Cardiac muscle cell (in vitro differentiated cells and primary cell): Measurements from ENCODE around the gene COL5A2. TPM values are rescaled to one million over a fixed set of nuclear protein-coding genes. Genes with fewer than 3 reads are reported as not detected.

Source experiments
- DNase-seq, 2 donors: peaks; one replicate each; pipeline versions ENCODE4 v3.0.0 to v3.0.0-alpha.2; 2010 to 2017; ENCODE audit warnings: low read depth in 1 of 2, low spot score in 1 of 2
- H3K27ac ChIP-seq: fragments of 200-600 bp; sonication (generic); 2 replicates; pipeline ENCODE4 v1.5.1; 2016
- H3K27me3 ChIP-seq: fragments of 200-600 bp; sonication (generic); 2 replicates; pipeline ENCODE4 v1.6.0; 2016; ENCODE audit warnings: control low read depth
- H3K36me3 ChIP-seq: fragments of 200-600 bp; sonication (generic); 2 replicates; pipeline ENCODE4 v1.5.1; 2016; ENCODE audit warnings: control low read depth
- H3K4me1 ChIP-seq: fragments of 200-600 bp; sonication (generic); 2 replicates; pipeline ENCODE4 v1.8.1; 2017; ENCODE audit warnings: low read depth, mild to moderate bottlenecking, mixed run types
- H3K4me3 ChIP-seq: fragments of 200-600 bp; sonication (generic); 2 replicates; pipeline ENCODE4 v1.5.1; 2016; ENCODE audit warnings: mild to moderate bottlenecking
- H3K9me3 ChIP-seq: fragments of 200-600 bp; sonication (generic); 2 replicates; pipeline ENCODE4 v1.5.1; 2017; ENCODE audit warnings: low read depth, mild to moderate bottlenecking, control low read depth
- CTCF ChIP-seq: IDR thresholded peaks from 2 replicates; pipeline ENCODE4 v1.5.1; 2012; ENCODE audit warnings: low read depth, mild to moderate bottlenecking, low read length
- polyA plus RNA-seq: library from polyadenylated mRNA; unstranded; fragments of >200 nt; fragmentation: Nextera tagmentation; extraction: Ambion mirVana; gene quantifications from 2 replicates; pipeline ENCODE4 v1.2.1, GENCODE V29; 2016
- total RNA-seq: library from RNA; depleted of rRNA; stranded (reverse); fragments of >200 nt; gene quantifications from 2 replicates; pipeline ENCODE4 v1.2.3, GENCODE V29; 2016

COL5A2 gene
- total and polyA plus RNA-seq, 2 experiments from 2014 or later: 15.0 to 59.8 TPM

GRCh38 chr2:189218236-189218635 is 38.7 kb upstream of the COL5A2 start:
- no peaks in the 10 kb centered on the region for H3K27me3 ChIP-seq
- H3K9me3 ChIP-seq: no peaks in the 10 kb centered on the region
- H3K36me3 ChIP-seq: no peaks in the 10 kb centered on the region
- H3K4me3 ChIP-seq: no peak overlapping the region
- no peak for TF ChIP-seq CTCF
- no peaks in the 10 kb centered on the region for H3K4me1 ChIP-seq
- peak in 1 of 2 donors; percentile 56 for DNase-seq
- no peak overlapping the region for H3K27ac ChIP-seq

GRCh38 chr2:189217541-189217940 is 38.0 kb upstream of the COL5A2 start:
- H3K9me3 ChIP-seq: no peaks in the 10 kb centered on the region
- TF ChIP-seq CTCF: no peak
- no peaks in the 10 kb centered on the region for H3K4me1 ChIP-seq
- no peaks in the 10 kb centered on the region for H3K36me3 ChIP-seq
- H3K4me3 ChIP-seq: no peak overlapping the region
- peak in 1 of 2 donors; percentile 95 for DNase-seq
- no peak overlapping the region for H3K27ac ChIP-seq
- no peaks in the 10 kb centered on the region for H3K27me3 ChIP-seq

- H3K9me3 ChIP-seq: no peaks in the 10 kb centered on the region
- H3K36me3 ChIP-seq: no peaks in the 10 kb centered on the region
- DNase-seq: peak in 1 of 2 donors; percentile 11
- H3K27me3 ChIP-seq: no peaks in the 10 kb centered on the region
- no peak overlapping the region for H3K27ac ChIP-seq
- no peak for TF ChIP-seq CTCF
- H3K4me1 ChIP-seq: peaks cover 2% of the 10 kb centered on the region
- H3K4me3 ChIP-seq: no peak overlapping the region
These were observed 37.5 kb upstream of the COL5A2 start for GRCh38 chr2:189217051-189217450.

- no peak for DNase-seq
- peaks cover 11% of the 10 kb centered on the region for H3K4me1 ChIP-seq
- no peaks in the 10 kb centered on the region for H3K9me3 ChIP-seq
- no peaks in the 10 kb centered on the region for H3K27me3 ChIP-seq
- no peak overlapping the region for H3K27ac ChIP-seq
- no peak overlapping the region for H3K4me3 ChIP-seq
- TF ChIP-seq CTCF: no peak
- H3K36me3 ChIP-seq: no peaks in the 10 kb centered on the region
These were observed 34.9 kb upstream of the COL5A2 start for GRCh38 chr2:189214484-189214883.

- no peak overlapping the region for H3K27ac ChIP-seq
- no peaks in the 10 kb centered on the region for H3K36me3 ChIP-seq
- H3K9me3 ChIP-seq: no peaks in the 10 kb centered on the region
- TF ChIP-seq CTCF: no peak
- DNase-seq: peak in 1 of 2 donors; percentile 17
- H3K4me3 ChIP-seq: no peak overlapping the region
- no peaks in the 10 kb centered on the region for H3K27me3 ChIP-seq
- peaks cover 11% of the 10 kb centered on the region for H3K4me1 ChIP-seq
These were observed 33.7 kb upstream of the COL5A2 start for GRCh38 chr2:189213250-189213649.
